ENCODE data around the gene TMC1.

DNA sequence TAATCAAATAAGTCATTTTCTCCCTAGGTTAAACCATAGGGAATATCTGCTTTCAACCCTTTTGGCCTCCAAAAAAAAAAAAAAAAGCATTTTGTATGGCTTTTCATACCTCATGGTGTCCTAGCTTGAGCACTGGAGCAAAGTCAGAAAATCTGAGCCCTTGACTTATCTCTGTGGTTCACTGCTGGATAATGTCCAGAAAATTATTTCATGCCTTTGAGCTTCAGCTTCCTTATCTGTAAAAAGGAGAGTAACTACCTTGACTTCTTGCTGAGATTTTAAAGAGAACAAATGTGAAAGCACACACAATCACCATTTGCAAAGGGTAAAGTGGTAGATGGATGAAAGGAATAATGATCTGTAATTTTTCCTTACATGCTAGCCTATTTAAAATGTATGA lies 265.5 kb downstream of the TMC1 start:
- TF ChIP-seq POLR2AphosphoS5 (IDR thresholded peaks at IDR 0.05) (no peak), POLR2A (IDR thresholded peaks at IDR 0.05) (no peak), CTCF (IDR thresholded peaks at IDR 0.05) (no peak)

Measured in breast epithelium (tissue), 3 donors.